ENCODE results near the gene PRUNE1. TPM values are rescaled to one million over a fixed set of nuclear protein-coding genes. Genes with fewer than 3 reads are reported as not detected.

Gene PRUNE1
- total RNA-seq, 2 experiments from 2014 or later = 12.4 to 15.7 TPM

DNA sequence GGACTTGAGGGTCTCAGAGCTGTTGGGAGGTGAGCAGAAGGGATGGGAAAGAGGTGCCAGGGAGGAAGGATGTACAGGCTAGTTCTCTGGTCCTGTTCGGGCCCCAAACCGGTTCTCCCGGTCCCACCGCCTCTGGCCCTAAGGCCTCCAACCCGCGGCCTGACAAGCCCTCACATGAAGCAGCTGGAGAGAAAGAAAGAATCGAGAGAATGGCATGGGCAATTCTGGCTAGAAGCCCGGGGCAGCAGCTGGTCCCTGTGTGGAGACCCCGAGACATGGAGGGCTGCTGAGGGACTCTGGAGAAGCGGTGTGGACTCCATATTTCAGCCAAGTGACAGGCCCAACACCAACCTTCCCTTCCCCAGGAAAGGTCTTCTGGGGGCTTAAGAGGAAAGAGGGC, 50.4 kb downstream of the PRUNE1 start:
- CTCF ChIA-PET = interaction anchor here (0.6 to 6.5 kb wide), 10 partner anchors 8 to 90 kb away, joined by 3 to 40 read pairs (median 7); partner anchors contain the start of genes C1orf56 and GABPB2
- peaks cover 59% of the 10 kb centered on the region for H3K4me1 Mint-ChIP-seq (ENCODE audit: low read depth)

DNA sequence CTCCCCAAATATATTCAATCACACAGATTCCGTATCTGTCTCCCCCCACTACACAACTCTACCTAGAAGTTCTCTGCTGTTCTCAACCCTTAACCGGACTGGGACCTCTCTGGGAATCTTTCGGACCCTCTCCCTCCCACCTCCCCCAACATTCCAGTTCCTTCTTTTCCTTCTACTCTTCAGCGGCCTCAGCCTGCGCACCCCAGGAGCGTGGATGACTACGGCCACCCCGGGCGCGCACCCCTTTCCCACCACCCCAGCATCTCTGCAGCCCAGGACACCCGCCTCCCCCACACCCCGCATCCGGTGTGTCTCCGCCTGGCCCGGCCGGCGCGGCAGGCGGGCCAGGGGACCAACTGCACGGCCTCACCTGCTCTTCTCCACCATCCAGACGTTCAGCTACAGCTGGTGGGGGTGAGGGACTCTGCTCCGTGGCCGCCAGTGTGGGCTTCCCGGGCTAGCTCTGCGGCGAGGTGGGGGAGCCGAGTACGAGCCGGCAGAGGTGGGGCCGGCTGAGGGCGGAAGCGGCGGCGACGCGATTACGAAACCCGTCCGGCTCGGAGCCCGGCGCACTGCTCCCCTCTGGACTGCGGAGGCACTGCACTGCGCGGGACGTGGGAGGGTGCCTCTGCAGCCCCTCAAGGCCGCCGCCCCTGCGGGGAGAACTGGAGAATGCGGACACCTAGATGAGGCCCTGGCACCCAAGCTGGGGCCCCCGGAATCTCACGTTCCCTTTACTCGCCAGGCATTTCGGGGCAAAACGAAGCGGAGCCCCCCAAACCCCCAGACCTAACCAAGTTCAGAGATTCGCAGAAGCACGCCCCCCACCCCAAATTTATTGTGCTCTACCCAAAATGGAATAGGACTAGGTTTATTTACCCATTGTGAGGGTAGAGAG, 51.1 kb downstream of the PRUNE1 start, which contains the start of gene CDC42SE1:
Gene CDC42SE1 (minus strand): TSS at position 514 of the 898 bp plus-strand sequence. CDS start 3,892 bp downstream, outside the sequence.
- Mint-ChIP-seq H3K4me1 (ENCODE audit: low read depth) (peaks cover 56% of the 10 kb centered on the region), H3K9me3 (no peaks in the 10 kb centered on the region), H3K4me3 (peak within 1 kb of the TSS; percentile 96), H3K36me3 (ENCODE audit: low read depth) (peaks cover 45% of the 10 kb centered on the region), H3K27ac (peak within 1 kb of the TSS; percentile 95), H3K27me3 (no peaks in the 10 kb centered on the region)
- CTCF ChIA-PET = interaction anchor here (0.6 to 6.5 kb wide), 11 partner anchors 8 to 98 kb away, joined by 3 to 40 read pairs (median 9); partner anchors contain the start of genes C1orf56, GABPB2 and TNFAIP8L2
- POLR2A ChIA-PET = interaction anchor here (0.7 to 5.5 kb wide), 11 partner anchors 9 to 100 kb away, joined by 3 to 40 read pairs (median 5); partner anchors contain the start of genes C1orf56, GABPB2 and TNFAIP8L2
- ATAC-seq (peak; percentile 80), DNase-seq (peak; percentile 92)
- intact Hi-C loops (cut with micrococcal nuclease) = loop anchor here (5.0 kb wide), 1 partner anchor 37 kb away; no protein-coding TSS in a partner anchor
- TF ChIP-seq, protein P1, sequence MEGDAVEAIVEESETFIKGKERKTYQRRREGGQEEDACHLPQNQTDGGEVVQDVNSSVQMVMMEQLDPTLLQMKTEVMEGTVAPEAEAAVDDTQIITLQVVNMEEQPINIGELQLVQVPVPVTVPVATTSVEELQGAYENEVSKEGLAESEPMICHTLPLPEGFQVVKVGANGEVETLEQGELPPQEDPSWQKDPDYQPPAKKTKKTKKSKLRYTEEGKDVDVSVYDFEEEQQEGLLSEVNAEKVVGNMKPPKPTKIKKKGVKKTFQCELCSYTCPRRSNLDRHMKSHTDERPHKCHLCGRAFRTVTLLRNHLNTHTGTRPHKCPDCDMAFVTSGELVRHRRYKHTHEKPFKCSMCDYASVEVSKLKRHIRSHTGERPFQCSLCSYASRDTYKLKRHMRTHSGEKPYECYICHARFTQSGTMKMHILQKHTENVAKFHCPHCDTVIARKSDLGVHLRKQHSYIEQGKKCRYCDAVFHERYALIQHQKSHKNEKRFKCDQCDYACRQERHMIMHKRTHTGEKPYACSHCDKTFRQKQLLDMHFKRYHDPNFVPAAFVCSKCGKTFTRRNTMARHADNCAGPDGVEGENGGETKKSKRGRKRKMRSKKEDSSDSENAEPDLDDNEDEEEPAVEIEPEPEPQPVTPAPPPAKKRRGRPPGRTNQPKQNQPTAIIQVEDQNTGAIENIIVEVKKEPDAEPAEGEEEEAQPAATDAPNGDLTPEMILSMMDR (IDR thresholded peaks at IDR 0.05) = peak; percentile 86

More for the DNA sequence above, 50.4 kb downstream of the PRUNE1 start:
- H3K9me3 Mint-ChIP-seq = no peaks in the 10 kb centered on the region
- H3K4me3 Mint-ChIP-seq = peak overlapping the region; percentile 96
- peak overlapping the region; percentile 95 for H3K27ac Mint-ChIP-seq
- POLR2A ChIA-PET = interaction anchor here (0.8 to 5.5 kb wide), 9 partner anchors 9 to 98 kb away, joined by 3 to 40 read pairs (median 6); partner anchors contain the start of genes C1orf56, GABPB2 and TNFAIP8L2
- no peak for ATAC-seq
- H3K27me3 Mint-ChIP-seq = no peaks in the 10 kb centered on the region
- DNase-seq = peak; percentile 39
- TF ChIP-seq, protein P1 (IDR thresholded peaks at IDR 0.05) = no peak
- peaks cover 51% of the 10 kb centered on the region for H3K36me3 Mint-ChIP-seq (ENCODE audit: low read depth)
- intact Hi-C loops (cut with micrococcal nuclease) = loop anchor here (5.0 kb wide), 1 partner anchor 36 kb away; no protein-coding TSS in a partner anchor

DNA sequence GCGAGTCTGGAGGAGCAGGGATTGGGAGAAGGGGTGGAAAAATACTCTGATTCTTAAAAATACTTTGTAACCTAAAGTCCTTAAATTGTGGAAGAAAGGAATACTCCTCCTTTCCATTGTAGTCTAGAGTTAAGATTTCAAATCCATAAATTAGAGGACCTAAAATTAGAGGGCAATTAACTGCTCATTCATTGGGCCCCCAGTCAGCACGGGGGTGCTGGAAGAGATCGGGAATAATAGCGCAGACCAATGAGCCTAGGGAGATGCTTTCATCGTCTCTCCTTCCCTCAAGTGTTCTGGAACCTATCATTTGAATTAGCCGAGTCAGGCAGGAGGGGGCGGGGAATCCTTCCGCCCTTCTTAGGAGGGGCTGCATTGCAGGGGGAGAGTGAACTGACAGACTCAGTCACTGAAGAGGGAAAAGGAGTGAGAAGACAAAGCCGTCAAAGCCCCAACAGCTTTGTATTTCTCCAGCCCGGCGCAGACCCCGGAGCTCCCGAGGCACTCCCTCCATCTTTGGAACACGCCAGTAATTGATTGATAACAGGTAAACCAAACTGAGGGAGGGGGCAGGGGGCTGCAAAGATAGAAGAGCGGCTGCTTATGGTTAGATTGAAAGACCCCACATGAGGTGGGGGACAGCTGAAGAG, 51.9 kb downstream of the PRUNE1 start, which contains the start of gene MLLT11:
Gene MLLT11 (plus strand): TSS at position 391 of the 650 bp plus-strand sequence. CDS start 6,828 bp downstream, outside the sequence.
- ATAC-seq (no peak), DNase-seq (peak; percentile 67)
- peak within 1 kb of the TSS; percentile 95 for H3K27ac Mint-ChIP-seq
- intact Hi-C loops (cut with micrococcal nuclease) = no loop called here
- ChIA-PET CTCF (interaction anchor here (0.6 to 6.5 kb wide), 10 partner anchors 8 to 97 kb away, joined by 3 to 40 read pairs (median 8); partner anchors contain the start of genes C1orf56, GABPB2 and TNFAIP8L2), POLR2A (interaction anchor here (0.7 to 5.5 kb wide), 9 partner anchors 8 to 1215 kb away, joined by 3 to 40 read pairs (median 6); partner anchors contain the start of genes C1orf56 and GABPB2)
- H3K4me3 Mint-ChIP-seq = peak within 1 kb of the TSS; percentile 96
- peaks cover 48% of the 10 kb centered on the region for H3K4me1 Mint-ChIP-seq (ENCODE audit: low read depth)
- H3K9me3 Mint-ChIP-seq = no peaks in the 10 kb centered on the region
- H3K36me3 Mint-ChIP-seq (ENCODE audit: low read depth) = peaks cover 37% of the 10 kb centered on the region
- TF ChIP-seq, protein P1 (IDR thresholded peaks at IDR 0.05) = no peak
- H3K27me3 Mint-ChIP-seq = no peaks in the 10 kb centered on the region

DNA sequence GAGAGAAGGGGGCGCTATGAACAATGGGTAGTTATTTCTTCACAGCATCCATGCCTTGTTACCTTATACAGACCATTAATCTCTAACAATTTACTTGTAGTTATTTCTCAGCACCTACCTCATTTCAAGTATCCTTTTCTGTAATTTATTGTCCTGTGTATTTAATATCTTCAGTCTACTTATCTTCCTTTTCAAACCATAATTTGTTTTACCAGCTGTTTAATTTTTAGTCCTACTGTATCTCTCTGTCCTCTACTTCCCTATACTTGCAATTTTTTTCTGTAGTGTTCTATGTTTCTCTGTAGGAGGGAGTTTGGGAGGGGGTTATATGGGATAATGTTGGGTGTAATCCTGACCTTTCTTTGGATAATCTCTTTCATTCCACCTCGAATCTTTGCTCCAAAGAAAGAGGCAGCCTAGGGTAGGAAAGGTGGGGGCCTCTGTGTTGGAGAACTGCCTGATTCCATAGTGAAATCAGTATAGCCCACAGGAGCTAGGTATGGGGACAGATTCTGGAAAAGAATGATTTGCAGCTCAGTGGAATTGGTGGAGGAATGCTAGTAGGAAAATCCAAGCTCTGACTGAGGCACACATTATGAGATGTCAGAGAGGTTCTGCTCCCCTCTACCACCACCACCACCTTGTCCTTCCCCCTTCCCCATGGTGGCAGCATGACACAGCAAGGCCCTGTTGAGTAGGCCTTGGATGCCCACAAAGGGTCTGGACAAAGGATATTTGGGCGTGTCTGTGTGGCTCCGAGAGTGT, 52.6 kb downstream of the PRUNE1 start:
- Mint-ChIP-seq H3K4me1 (ENCODE audit: low read depth) (peaks cover 41% of the 10 kb centered on the region), H3K9me3 (no peaks in the 10 kb centered on the region), H3K27me3 (no peaks in the 10 kb centered on the region), H3K4me3 (peak overlapping the region; percentile 96), H3K36me3 (ENCODE audit: low read depth) (peaks cover 30% of the 10 kb centered on the region), H3K27ac (peak overlapping the region; percentile 95)
- ATAC-seq (no peak), DNase-seq (no peak)
- ChIA-PET POLR2A (interaction anchor here (1.0 to 5.5 kb wide), 6 partner anchors 9 to 1215 kb away, joined by 3 to 40 read pairs (median 6); partner anchors contain the start of genes C1orf56 and GABPB2), CTCF (interaction anchor here (0.6 to 6.5 kb wide), 7 partner anchors 10 to 96 kb away, joined by 4 to 40 read pairs (median 9); partner anchors contain the start of genes C1orf56, GABPB2 and TNFAIP8L2)
- intact Hi-C loops (cut with micrococcal nuclease) = no loop called here
- TF ChIP-seq, protein P1 (IDR thresholded peaks at IDR 0.05) = no peak

Measured in activated CD8-positive, alpha-beta T cell treated with anti-CD3 and anti-CD28 coated beads for 36 hours (primary cell).